Renal pelvis (tissue), 4 donors: Measurements from ENCODE around the gene MAN2A1. TPM values are rescaled to one million over a fixed set of nuclear protein-coding genes. Genes with fewer than 3 reads are reported as not detected.

Experiments
- DNase-seq: peaks from one replicate; pipeline ENCODE4 v3.0.0-alpha.2; 2013
- polyA plus RNA-seq, 3 donors: library from polyadenylated mRNA; unstranded; fragments of 120-200 nt; gene quantifications; one replicate each; pipeline ENCODE4 v1.2.1, GENCODE V29; 2013; ENCODE audit not compliant: insufficient read length in 3 of 3

MAN2A1 gene
- polyA plus RNA-seq, 3 donors, result 55.8 to 72.6 (median 70.5) TPM

GRCh38 chr5:109901628-109901981 lies 211.9 kb downstream of the MAN2A1 start:
- DNase-seq, result no peak

GRCh38 chr5:109903061-109903460 lies 213.3 kb downstream of the MAN2A1 start:
- DNase-seq, result no peak

- DNase-seq, result no peak
Observed at GRCh38 chr5:109905906-109906305, 216.2 kb downstream of the MAN2A1 start.

- no peak for DNase-seq
Observed at GRCh38 chr5:109907189-109907588, 217.5 kb downstream of the MAN2A1 start.

- no peak for DNase-seq
Observed at GRCh38 chr5:109907731-109908130, 218.0 kb downstream of the MAN2A1 start.

- DNase-seq, result no peak
Observed at GRCh38 chr5:109908366-109908765, 218.6 kb downstream of the MAN2A1 start.

GRCh38 chr5:109910874-109911273 lies 221.1 kb downstream of the MAN2A1 start:
- DNase-seq, result no peak

- no peak for DNase-seq
Observed at GRCh38 chr5:109911731-109912130, 222.0 kb downstream of the MAN2A1 start.

- DNase-seq, result no peak
Observed at GRCh38 chr5:109914906-109915305, 225.2 kb downstream of the MAN2A1 start.

- no peak for DNase-seq
Observed at GRCh38 chr5:109916481-109917153, 226.9 kb downstream of the MAN2A1 start.
